Astrocyte (in vitro differentiated cells and primary cell): ENCODE results near the gene KIAA1671.
A peak's percentile ranks its signal among the peaks of the same experiment; 100 is the strongest.

ENCODE experiments used
- CTCF ChIP-seq: IDR thresholded peaks from 2 replicates; pipeline ENCODE4 v1.5.1; 2011; ENCODE audit warnings: low read depth, mild to moderate bottlenecking, inconsistent platforms, low read length, moderate library complexity; ENCODE audit not compliant: insufficient read depth
- EZH2 ChIP-seq: IDR thresholded peaks from 2 replicates; pipeline ENCODE4 v1.6.1; 2012; ENCODE audit warnings: mild to moderate bottlenecking, low read length, inconsistent platforms; ENCODE audit not compliant: insufficient read depth

GRCh38 chr22:25110846-25111578 lies 158.5 kb downstream of the KIAA1671 start:
- peak; percentile 50 for TF ChIP-seq CTCF
- peak; percentile 5 for TF ChIP-seq EZH2
